Amygdala (tissue), 56 donors: ENCODE results near the gene SECISBP2L.
"Not testable (repeated sequence)": the region's sequence is repeated elsewhere in the genome, so short reads cannot be mapped to it uniquely, and the experiment has no call there.

ENCODE experiments used
- DNase-seq, 56 donors: peaks; one replicate each; lab custom pipeline; 2025; lab: John Stamatoyannopoulos, UW

Gene SECISBP2L

GRCh38 chr15:48972750-48973503 is 73.3 kb downstream of the SECISBP2L start:
- DNase-seq = no peak

- not testable (repeated sequence) for DNase-seq
These were observed 75.3 kb downstream of the SECISBP2L start for GRCh38 chr15:48970926-48971325.

- no peak for DNase-seq
These were observed 78.2 kb downstream of the SECISBP2L start for GRCh38 chr15:48968066-48968465.

- no peak for DNase-seq
These were observed 78.9 kb downstream of the SECISBP2L start for GRCh38 chr15:48967336-48967735.

GRCh38 chr15:48966595-48967301 is 79.5 kb downstream of the SECISBP2L start:
- no peak for DNase-seq

- DNase-seq = peak in 1 of 56 donors; percentile 11
These were observed 80.3 kb downstream of the SECISBP2L start for GRCh38 chr15:48965972-48966371.

- no peak for DNase-seq
These were observed 81.3 kb downstream of the SECISBP2L start for GRCh38 chr15:48964898-48965297.

GRCh38 chr15:48963524-48964113 is 82.6 kb downstream of the SECISBP2L start, which contains the start of gene SHC4:
Gene SHC4 (minus strand): TSS chr15:48963919. CDS start chr15:48963015, 904 bp downstream.
- peak in 52 of 56 donors; percentile 17 to 87 (median 56) for DNase-seq

GRCh38 chr15:48962662-48963523 is 83.4 kb downstream of the SECISBP2L start:
- peak in 19 of 56 donors; percentile 12 to 55 (median 42) for DNase-seq

- no peak for DNase-seq
These were observed 90.3 kb downstream of the SECISBP2L start for GRCh38 chr15:48955967-48956366.

- no peak for DNase-seq
These were observed 90.9 kb downstream of the SECISBP2L start for GRCh38 chr15:48955370-48955769.

GRCh38 chr15:48954538-48954937 is 91.7 kb downstream of the SECISBP2L start:
- DNase-seq = no peak

- no peak for DNase-seq
These were observed 99.4 kb downstream of the SECISBP2L start for GRCh38 chr15:48946840-48947187.

GRCh38 chr15:48946074-48946839 is 100.0 kb downstream of the SECISBP2L start:
- DNase-seq = peak in 1 of 56 donors; percentile 12

- no peak for DNase-seq
These were observed 100.9 kb downstream of the SECISBP2L start for GRCh38 chr15:48945386-48945785.

GRCh38 chr15:48941904-48942303 is 104.3 kb downstream of the SECISBP2L start:
- no peak for DNase-seq

- no peak for DNase-seq
These were observed 105.7 kb downstream of the SECISBP2L start for GRCh38 chr15:48940508-48940907.

- DNase-seq = no peak
These were observed 106.6 kb downstream of the SECISBP2L start for GRCh38 chr15:48939648-48940047.
